GM20000 (cell line): ENCODE data around the gene BPIFB4.

Experiments used
- DNase-seq: peaks from one replicate; pipeline ENCODE4 v3.0.0; 2012; ENCODE audit warnings: low spot score
- CTCF ChIP-seq: IDR thresholded peaks from 2 replicates; pipeline ENCODE4 v1.5.1; 2012; ENCODE audit warnings: mild to moderate bottlenecking, control low read depth; ENCODE audit errors: extremely low read depth, missing control alignments

The BPIFB4 gene

GRCh38 chr20:33086052-33086722 lies 6.7 kb downstream of the BPIFB4 start:
- no peak for TF ChIP-seq CTCF
- no peak for DNase-seq

- no peak for TF ChIP-seq CTCF
- no peak for DNase-seq
Observed at GRCh38 chr20:33091147-33091546, 11.7 kb downstream of the BPIFB4 start.

- no peak for DNase-seq
- no peak for TF ChIP-seq CTCF
Observed at GRCh38 chr20:33091693-33092092, 12.2 kb downstream of the BPIFB4 start.

GRCh38 chr20:33092361-33092760 lies 12.9 kb downstream of the BPIFB4 start:
- no peak for TF ChIP-seq CTCF
- no peak for DNase-seq

- DNase-seq: no peak
- no peak for TF ChIP-seq CTCF
Observed at GRCh38 chr20:33093074-33093473, 13.6 kb downstream of the BPIFB4 start.

GRCh38 chr20:33093582-33093981 lies 14.1 kb downstream of the BPIFB4 start:
- no peak for DNase-seq
- TF ChIP-seq CTCF: no peak

GRCh38 chr20:33095249-33095648 lies 15.8 kb downstream of the BPIFB4 start:
- TF ChIP-seq CTCF: no peak
- no peak for DNase-seq
